Astrocyte (in vitro differentiated cells and primary cell): ENCODE data around the gene DISC1. TPM values are rescaled to one million over a fixed set of nuclear protein-coding genes. Genes with fewer than 3 reads are reported as not detected.
A peak's percentile ranks its signal among the peaks of the same experiment; 100 is the strongest.

ENCODE experiments used
- DNase-seq: peaks from one replicate; pipeline ENCODE4 v3.0.0-alpha.2; 2010; ENCODE audit warnings: low read depth
- FAIRE-seq: peaks from 2 replicates; lab custom pipeline; 2011; peaks lifted over from hg19 to GRCh38; lab: Jason Lieb, UNC
- H2AFZ ChIP-seq: 2 replicates; pipeline ENCODE4 v1.6.0; 2012; ENCODE audit warnings: low read depth, low read length, inconsistent platforms
- H3K27ac ChIP-seq: 2 replicates; pipeline ENCODE4 v1.5.1; 2011; ENCODE audit warnings: low read depth, low read length, inconsistent platforms
- H3K27me3 ChIP-seq: 2 replicates; pipeline ENCODE4 v1.6.0; 2011; ENCODE audit warnings: low read length, inconsistent platforms; ENCODE audit not compliant: insufficient read depth
- H3K36me3 ChIP-seq: 2 replicates; pipeline ENCODE4 v1.5.1; 2011; ENCODE audit warnings: low read length, inconsistent platforms; ENCODE audit not compliant: insufficient read depth
- H3K4me1 ChIP-seq: 2 replicates; pipeline ENCODE4 v1.5.1; 2011; ENCODE audit warnings: low read length, inconsistent platforms; ENCODE audit not compliant: insufficient read depth
- H3K4me2 ChIP-seq: 2 replicates; pipeline ENCODE4 v1.6.0; 2012; ENCODE audit warnings: low read length, inconsistent platforms
- H3K4me3 ChIP-seq: 2 replicates; pipeline ENCODE4 v1.5.1; 2011; ENCODE audit warnings: low read depth, mild to moderate bottlenecking, low read length, inconsistent platforms; ENCODE audit not compliant: insufficient read depth
- H3K79me2 ChIP-seq: 2 replicates; pipeline ENCODE4 v1.6.0; 2012; ENCODE audit warnings: mild to moderate bottlenecking, low read length, inconsistent platforms; ENCODE audit not compliant: insufficient read depth
- H3K9ac ChIP-seq: 2 replicates; pipeline ENCODE4 v1.6.0; 2012; ENCODE audit warnings: mild to moderate bottlenecking, low read length, inconsistent platforms
- H3K9me3 ChIP-seq: 2 replicates; pipeline ENCODE4 v1.5.1; 2012; ENCODE audit warnings: low read depth, mild to moderate bottlenecking, low read length, inconsistent platforms; ENCODE audit not compliant: insufficient read depth
- H4K20me1 ChIP-seq: 2 replicates; pipeline ENCODE4 v1.6.0; 2012; ENCODE audit warnings: low read length, inconsistent platforms; ENCODE audit not compliant: insufficient read depth
- H3K27ac Mint-ChIP-seq: one replicate; pipeline ENCODE4 v1.8.0; 2021; ENCODE audit warnings: mild to moderate bottlenecking, mixed read lengths; ENCODE audit not compliant: unreplicated experiment
- H3K27me3 Mint-ChIP-seq: one replicate; pipeline ENCODE4 v1.8.0; 2021; ENCODE audit warnings: low read depth, mixed read lengths; ENCODE audit not compliant: unreplicated experiment
- H3K36me3 Mint-ChIP-seq: one replicate; pipeline ENCODE4 v1.8.0; 2021; ENCODE audit warnings: low read depth, mixed read lengths; ENCODE audit not compliant: unreplicated experiment
- H3K4me1 Mint-ChIP-seq: one replicate; pipeline ENCODE4 v1.8.0; 2021; ENCODE audit warnings: low read depth, mixed read lengths; ENCODE audit not compliant: unreplicated experiment
- H3K4me3 Mint-ChIP-seq: one replicate; pipeline ENCODE4 v1.8.0; 2021; ENCODE audit warnings: mild to moderate bottlenecking, moderate library complexity, mixed read lengths; ENCODE audit not compliant: unreplicated experiment
- H3K9me3 Mint-ChIP-seq: one replicate; pipeline ENCODE4 v1.8.0; 2021; ENCODE audit warnings: mild to moderate bottlenecking, mixed read lengths; ENCODE audit not compliant: unreplicated experiment
- CTCF ChIP-seq: IDR thresholded peaks from 2 replicates; pipeline ENCODE4 v1.5.1; 2011; ENCODE audit warnings: low read depth, mild to moderate bottlenecking, inconsistent platforms, low read length, moderate library complexity; ENCODE audit not compliant: insufficient read depth
- EZH2 ChIP-seq: IDR thresholded peaks from 2 replicates; pipeline ENCODE4 v1.6.1; 2012; ENCODE audit warnings: mild to moderate bottlenecking, low read length, inconsistent platforms; ENCODE audit not compliant: insufficient read depth
- total RNA-seq: library from RNA; stranded (reverse); gene quantifications from 2 replicates; pipeline ENCODE4 v1.2.1, GENCODE V29; 2021

Gene DISC1
- total RNA-seq, 1 donor from 2014 or later: 9.1 TPM

DNA sequence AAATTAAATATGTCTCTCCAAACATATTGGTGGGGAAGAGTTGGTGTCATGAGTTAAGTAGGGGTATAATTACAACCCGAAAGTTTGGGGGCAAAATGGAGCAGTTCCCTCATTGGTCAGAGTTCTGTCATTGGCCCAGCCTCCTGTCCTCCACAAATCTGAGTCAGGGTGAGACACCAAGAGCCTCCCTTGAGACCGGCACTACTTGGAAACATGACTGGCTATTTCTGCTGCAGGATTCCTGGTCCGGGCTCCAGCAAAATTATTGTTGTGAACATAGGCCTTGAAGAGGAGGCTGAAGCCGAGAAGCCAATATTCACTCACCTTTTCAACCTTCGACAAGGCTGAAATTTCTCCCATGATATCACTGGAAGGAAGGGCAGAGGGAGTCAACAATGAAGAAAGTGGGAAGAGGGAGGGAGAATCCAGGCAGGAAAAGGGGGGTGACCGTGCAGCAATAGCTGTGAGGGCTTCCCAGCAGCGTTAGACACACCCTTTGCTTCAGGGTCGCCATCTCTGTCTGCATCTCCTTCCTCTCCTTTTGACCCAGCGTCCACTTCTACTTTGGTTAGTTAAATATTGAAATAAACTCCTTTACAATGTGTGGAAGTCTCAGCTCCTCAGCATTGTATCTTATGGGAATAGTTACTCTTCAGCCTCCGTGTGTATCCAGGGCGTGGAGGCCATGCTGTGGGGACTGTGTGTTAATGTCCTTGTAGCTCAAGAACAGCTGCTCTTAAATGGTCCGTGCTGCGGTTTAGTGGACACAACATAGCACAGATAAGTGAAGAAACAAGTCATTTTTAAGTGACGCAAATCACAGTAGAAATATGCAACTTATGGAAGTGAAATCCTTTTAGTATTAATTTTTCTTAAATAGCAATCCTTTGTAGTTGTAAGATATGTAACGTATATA, 307.4 kb downstream of the DISC1 start:
- H3K9me3 Mint-ChIP-seq: peaks cover 2% of the 10 kb centered on the region
- Histone ChIP-seq H3K9ac (no peak overlapping the region), H3K4me2 (no peak overlapping the region), H3K79me2 (no peaks in the 10 kb centered on the region), H4K20me1 (no peaks in the 10 kb centered on the region), H3K27me3 (no peaks in the 10 kb centered on the region), H3K36me3 (no peaks in the 10 kb centered on the region), H3K27ac (no peak overlapping the region), H2AFZ (no peak overlapping the region), H3K4me1 (peaks cover 9% of the 10 kb centered on the region), H3K4me3 (no peak overlapping the region), H3K9me3 (peaks cover 4% of the 10 kb centered on the region)
- H3K27ac Mint-ChIP-seq: no peak overlapping the region
- no peak for FAIRE-seq
- peaks cover 19% of the 10 kb centered on the region for H3K4me1 Mint-ChIP-seq
- no peak for DNase-seq
- no peak overlapping the region for H3K4me3 Mint-ChIP-seq
- no peaks in the 10 kb centered on the region for H3K36me3 Mint-ChIP-seq
- TF ChIP-seq EZH2 (no peak), CTCF (no peak)
- peaks cover 3% of the 10 kb centered on the region for H3K27me3 Mint-ChIP-seq

DNA sequence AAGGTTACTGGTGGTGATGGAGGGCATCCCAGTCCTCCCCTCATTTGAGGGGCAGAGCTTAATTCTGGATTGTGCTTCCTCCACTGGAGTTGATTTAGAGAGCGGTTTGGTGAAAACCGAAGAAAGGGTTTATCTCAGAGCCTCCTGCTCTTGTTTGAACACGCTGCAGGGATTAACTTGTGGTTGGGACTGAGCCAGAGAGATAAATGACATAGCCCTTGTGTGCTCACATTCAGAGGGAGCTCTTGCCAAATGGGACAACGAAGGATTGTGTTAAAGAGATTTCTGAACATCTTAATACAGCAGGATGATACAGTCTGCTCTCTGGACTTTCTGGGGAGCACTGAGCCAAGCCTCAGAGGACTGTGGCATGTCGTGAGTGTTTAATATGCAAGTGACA, 308.2 kb downstream of the DISC1 start:
- TF ChIP-seq EZH2: no peak
- TF ChIP-seq CTCF: no peak
- Histone ChIP-seq H3K79me2 (no peaks in the 10 kb centered on the region), H3K4me1 (peaks cover 1% of the 10 kb centered on the region), H2AFZ (no peak overlapping the region), H3K27ac (no peak overlapping the region), H3K4me3 (no peak overlapping the region), H3K9ac (no peak overlapping the region), H3K4me2 (no peak overlapping the region), H4K20me1 (no peaks in the 10 kb centered on the region), H3K36me3 (no peaks in the 10 kb centered on the region), H3K9me3 (peaks cover 4% of the 10 kb centered on the region), H3K27me3 (no peaks in the 10 kb centered on the region)
- no peak overlapping the region for H3K4me3 Mint-ChIP-seq
- no peak overlapping the region for H3K27ac Mint-ChIP-seq
- H3K27me3 Mint-ChIP-seq: peaks cover 3% of the 10 kb centered on the region
- H3K4me1 Mint-ChIP-seq: peaks cover 10% of the 10 kb centered on the region
- DNase-seq: peak; percentile 56
- H3K9me3 Mint-ChIP-seq: peaks cover 2% of the 10 kb centered on the region
- H3K36me3 Mint-ChIP-seq: no peaks in the 10 kb centered on the region
- peak; percentile 9 for FAIRE-seq

GRCh38 chr1:231935856-231936255, 309.3 kb downstream of the DISC1 start:
- Mint-ChIP-seq H3K27me3 (peaks cover 3% of the 10 kb centered on the region), H3K27ac (no peak overlapping the region), H3K36me3 (no peaks in the 10 kb centered on the region), H3K4me1 (peaks cover 10% of the 10 kb centered on the region), H3K4me3 (no peak overlapping the region), H3K9me3 (peaks cover 2% of the 10 kb centered on the region)
- no peak overlapping the region for H3K27ac ChIP-seq
- no peaks in the 10 kb centered on the region for H3K27me3 ChIP-seq
- H3K4me1 ChIP-seq: no peaks in the 10 kb centered on the region
- H3K9me3 ChIP-seq: peaks cover 4% of the 10 kb centered on the region
- H3K79me2 ChIP-seq: no peaks in the 10 kb centered on the region
- H4K20me1 ChIP-seq: no peaks in the 10 kb centered on the region
- H3K9ac ChIP-seq: no peak overlapping the region
- no peak overlapping the region for H3K4me2 ChIP-seq
- DNase-seq: no peak
- H3K36me3 ChIP-seq: no peaks in the 10 kb centered on the region
- no peak overlapping the region for H2AFZ ChIP-seq
- H3K4me3 ChIP-seq: no peak overlapping the region
- TF ChIP-seq EZH2 (no peak), CTCF (no peak)
- no peak for FAIRE-seq
